Activated CD4-positive, alpha-beta T cell treated with anti-CD3 and anti-CD28 coated beads for 48 hours (primary cell): ENCODE data around the gene PLXNA4.

Experiments used
- DNase-seq: peaks from one replicate; pipeline ENCODE4 v3.0.0-alpha.2; 2020

PLXNA4 gene

GRCh38 chr7:132226957-132227290, 349.3 kb downstream of the PLXNA4 start:
- no peak for DNase-seq

GRCh38 chr7:132226046-132226956, 350.0 kb downstream of the PLXNA4 start:
- DNase-seq, result no peak

GRCh38 chr7:132225216-132226030, 350.8 kb downstream of the PLXNA4 start:
- DNase-seq, result no peak

- no peak for DNase-seq
These were observed 354.9 kb downstream of the PLXNA4 start for GRCh38 chr7:132221356-132221755.

- no peak for DNase-seq
These were observed 356.2 kb downstream of the PLXNA4 start for GRCh38 chr7:132220060-132220459.

- DNase-seq, result no peak
These were observed 357.4 kb downstream of the PLXNA4 start for GRCh38 chr7:132218876-132219275.

GRCh38 chr7:132216847-132217525, 359.3 kb downstream of the PLXNA4 start:
- DNase-seq, result no peak

GRCh38 chr7:132214452-132214851, 361.8 kb downstream of the PLXNA4 start:
- DNase-seq, result no peak

- DNase-seq, result no peak
These were observed 362.7 kb downstream of the PLXNA4 start for GRCh38 chr7:132213583-132213982.

GRCh38 chr7:132211971-132212370, 364.3 kb downstream of the PLXNA4 start:
- no peak for DNase-seq

GRCh38 chr7:132210821-132211220, 365.4 kb downstream of the PLXNA4 start:
- DNase-seq, result no peak

- DNase-seq, result no peak
These were observed 368.5 kb downstream of the PLXNA4 start for GRCh38 chr7:132207782-132208181.

GRCh38 chr7:132207211-132207610, 369.1 kb downstream of the PLXNA4 start:
- DNase-seq, result no peak

- DNase-seq, result no peak
These were observed 369.7 kb downstream of the PLXNA4 start for GRCh38 chr7:132206594-132206993.

GRCh38 chr7:132205509-132205908, 370.8 kb downstream of the PLXNA4 start:
- DNase-seq, result no peak

- no peak for DNase-seq
These were observed 373.2 kb downstream of the PLXNA4 start for GRCh38 chr7:132203021-132203420.

- DNase-seq, result no peak
These were observed 373.7 kb downstream of the PLXNA4 start for GRCh38 chr7:132202541-132202940.

- DNase-seq, result no peak
These were observed 376.1 kb downstream of the PLXNA4 start for GRCh38 chr7:132200141-132200540.

GRCh38 chr7:132199626-132200025, 376.6 kb downstream of the PLXNA4 start:
- DNase-seq, result no peak

GRCh38 chr7:132197772-132198171, 378.5 kb downstream of the PLXNA4 start:
- DNase-seq, result no peak

GRCh38 chr7:132193898-132194297, 382.4 kb downstream of the PLXNA4 start:
- no peak for DNase-seq

GRCh38 chr7:132192809-132193208, 383.5 kb downstream of the PLXNA4 start:
- no peak for DNase-seq

GRCh38 chr7:132191418-132191817, 384.9 kb downstream of the PLXNA4 start:
- DNase-seq, result no peak
